ENCODE results near the gene HERPUD1.

- TF ChIP-seq CTCF (conservative IDR thresholded peaks at IDR 0.05): no peak
- TF ChIP-seq ZFX (IDR thresholded peaks at IDR 0.05): no peak
Measured at GRCh38 chr16:56936491-56936890, 4.5 kb downstream of the HERPUD1 start.
